Endothelial cell (in vitro differentiated cells): ENCODE results near the gene SEC63. TPM values are rescaled to one million over a fixed set of nuclear protein-coding genes. Genes with fewer than 3 reads are reported as not detected.

Experiments used
- DNase-seq: peaks from one replicate; pipeline ENCODE4 v3.0.0; 2021; ENCODE audit warnings: low spot score
- H3K27ac Mint-ChIP-seq: one replicate; pipeline ENCODE4 v1.8.0; 2021; ENCODE audit warnings: mixed read lengths, inconsistent platforms; ENCODE audit not compliant: unreplicated experiment
- H3K27me3 Mint-ChIP-seq: one replicate; pipeline ENCODE4 v1.8.0; 2021; ENCODE audit warnings: mild to moderate bottlenecking, moderate library complexity, mixed read lengths, inconsistent platforms; ENCODE audit not compliant: unreplicated experiment
- H3K36me3 Mint-ChIP-seq: one replicate; pipeline ENCODE4 v1.8.0; 2021; ENCODE audit warnings: mild to moderate bottlenecking, low read depth, mixed read lengths, inconsistent platforms; ENCODE audit not compliant: unreplicated experiment
- H3K4me1 Mint-ChIP-seq: one replicate; pipeline ENCODE4 v1.8.0; 2021; ENCODE audit warnings: mild to moderate bottlenecking, mixed read lengths, inconsistent platforms; ENCODE audit not compliant: unreplicated experiment
- H3K4me3 Mint-ChIP-seq: one replicate; pipeline ENCODE4 v1.8.0; 2021; ENCODE audit warnings: mild to moderate bottlenecking, mixed read lengths, inconsistent platforms; ENCODE audit not compliant: unreplicated experiment
- H3K9me3 Mint-ChIP-seq: one replicate; pipeline ENCODE4 v1.8.0; 2021; ENCODE audit warnings: mixed read lengths, inconsistent platforms; ENCODE audit not compliant: unreplicated experiment
- CTCF ChIP-seq: fragments of 200-600 bp; sonication (generic); IDR thresholded peaks from one replicate; pipeline ENCODE4 v1.5.0; 2021; ENCODE audit warnings: antibody characterized with exemption; ENCODE audit not compliant: unreplicated experiment
- total RNA-seq: library from RNA; stranded (reverse); fragmentation: NEBNext Ultra II Directional; extraction: Animal tissue kit (Norgen Biotek cat#: 25700); gene quantifications from one replicate; pipeline ENCODE4 v1.2.1, GENCODE V29; 2021; ENCODE audit not compliant: unreplicated experiment

Gene SEC63
- total RNA-seq, 1 donor from 2014 or later, result 120 TPM

GRCh38 chr6:107830060-107830459 is 127.9 kb downstream of the SEC63 start:
- Mint-ChIP-seq H3K36me3 (no peaks in the 10 kb centered on the region), H3K9me3 (no peaks in the 10 kb centered on the region), H3K4me1 (no peaks in the 10 kb centered on the region), H3K4me3 (no peak overlapping the region), H3K27ac (no peak overlapping the region), H3K27me3 (peaks cover 8% of the 10 kb centered on the region)
- DNase-seq, result no peak
- no peak for TF ChIP-seq CTCF

- Mint-ChIP-seq H3K36me3 (no peaks in the 10 kb centered on the region), H3K27me3 (peaks cover 5% of the 10 kb centered on the region), H3K4me3 (no peak overlapping the region), H3K4me1 (no peaks in the 10 kb centered on the region), H3K9me3 (no peaks in the 10 kb centered on the region), H3K27ac (no peak overlapping the region)
- no peak for TF ChIP-seq CTCF
- no peak for DNase-seq
Measured at GRCh38 chr6:107827541-107827940, 130.5 kb downstream of the SEC63 start.

- DNase-seq, result no peak
- no peak for TF ChIP-seq CTCF
- H3K9me3 Mint-ChIP-seq, result no peaks in the 10 kb centered on the region
- no peak overlapping the region for H3K4me3 Mint-ChIP-seq
- no peaks in the 10 kb centered on the region for H3K4me1 Mint-ChIP-seq
- H3K27me3 Mint-ChIP-seq, result peaks cover 1% of the 10 kb centered on the region
- no peaks in the 10 kb centered on the region for H3K36me3 Mint-ChIP-seq
- no peak overlapping the region for H3K27ac Mint-ChIP-seq
Measured at GRCh38 chr6:107823047-107823557, 134.9 kb downstream of the SEC63 start.

- TF ChIP-seq CTCF, result no peak
- H3K27me3 Mint-ChIP-seq, result peaks cover 1% of the 10 kb centered on the region
- no peaks in the 10 kb centered on the region for H3K36me3 Mint-ChIP-seq
- DNase-seq, result no peak
- no peaks in the 10 kb centered on the region for H3K9me3 Mint-ChIP-seq
- H3K4me1 Mint-ChIP-seq, result no peaks in the 10 kb centered on the region
- H3K27ac Mint-ChIP-seq, result no peak overlapping the region
- no peak overlapping the region for H3K4me3 Mint-ChIP-seq
Measured at GRCh38 chr6:107822176-107823046, 135.6 kb downstream of the SEC63 start.

- Mint-ChIP-seq H3K36me3 (no peaks in the 10 kb centered on the region), H3K4me3 (no peak overlapping the region), H3K9me3 (no peaks in the 10 kb centered on the region), H3K4me1 (peaks cover 2% of the 10 kb centered on the region), H3K27ac (no peak overlapping the region), H3K27me3 (peaks cover 1% of the 10 kb centered on the region)
- DNase-seq, result no peak
- TF ChIP-seq CTCF, result no peak
Measured at GRCh38 chr6:107821591-107821990, 136.4 kb downstream of the SEC63 start.
